ENCODE measurements around the gene GDF10. TPM values are rescaled to one million over a fixed set of nuclear protein-coding genes. Genes with fewer than 3 reads are reported as not detected.

The GDF10 gene
- total RNA-seq, 1 experiment from 2014 or later, result 0.24 TPM

DNA sequence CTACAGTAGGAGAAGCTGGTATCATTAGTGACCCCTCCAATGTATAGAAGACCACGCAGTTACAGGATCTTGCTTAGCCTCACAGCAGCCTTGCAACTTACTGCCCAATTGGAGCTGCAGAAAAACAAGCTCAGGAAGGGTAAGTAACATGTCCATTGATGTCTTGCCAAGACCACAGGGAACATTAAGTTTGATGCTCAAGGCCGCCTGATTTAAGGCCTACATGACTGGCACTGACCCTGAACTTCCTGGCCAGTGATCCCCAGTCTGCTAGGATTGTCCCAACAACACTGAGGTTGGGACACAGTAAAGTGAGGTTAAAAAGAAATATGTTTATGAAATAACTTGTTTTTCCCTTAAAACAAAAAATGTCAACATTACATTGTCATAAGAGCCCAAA is 15.4 kb downstream of the GDF10 start:
- DNase-seq (ENCODE audit: low spot score), result no peak
- no peak for ATAC-seq
- H3K27ac Mint-ChIP-seq, result no peak overlapping the region
- no peaks in the 10 kb centered on the region for H3K4me1 Mint-ChIP-seq
- H3K27me3 Mint-ChIP-seq (ENCODE audit: low read depth), result no peaks in the 10 kb centered on the region
- POLR2A ChIA-PET, result no interaction called here
- H3K9me3 Mint-ChIP-seq, result peaks cover 4% of the 10 kb centered on the region
- CTCF ChIA-PET, result interaction anchor here (1.0 to 1.5 kb wide), 3 partner anchors 25 to 291 kb away, joined by 4 to 5 read pairs (median 4); no protein-coding TSS in a partner anchor
- TF ChIP-seq CREB1 (CRISPR knock-in tag; IDR thresholded peaks at IDR 0.05) (no peak), TEAD1 (CRISPR knock-in tag; IDR thresholded peaks at IDR 0.05) (no peak)
- TF ChIP-seq, protein P1, sequence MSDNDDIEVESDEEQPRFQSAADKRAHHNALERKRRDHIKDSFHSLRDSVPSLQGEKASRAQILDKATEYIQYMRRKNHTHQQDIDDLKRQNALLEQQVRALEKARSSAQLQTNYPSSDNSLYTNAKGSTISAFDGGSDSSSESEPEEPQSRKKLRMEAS (CRISPR knock-in tag; IDR thresholded peaks at IDR 0.05), result no peak
- TF ChIP-seq, protein P2, sequence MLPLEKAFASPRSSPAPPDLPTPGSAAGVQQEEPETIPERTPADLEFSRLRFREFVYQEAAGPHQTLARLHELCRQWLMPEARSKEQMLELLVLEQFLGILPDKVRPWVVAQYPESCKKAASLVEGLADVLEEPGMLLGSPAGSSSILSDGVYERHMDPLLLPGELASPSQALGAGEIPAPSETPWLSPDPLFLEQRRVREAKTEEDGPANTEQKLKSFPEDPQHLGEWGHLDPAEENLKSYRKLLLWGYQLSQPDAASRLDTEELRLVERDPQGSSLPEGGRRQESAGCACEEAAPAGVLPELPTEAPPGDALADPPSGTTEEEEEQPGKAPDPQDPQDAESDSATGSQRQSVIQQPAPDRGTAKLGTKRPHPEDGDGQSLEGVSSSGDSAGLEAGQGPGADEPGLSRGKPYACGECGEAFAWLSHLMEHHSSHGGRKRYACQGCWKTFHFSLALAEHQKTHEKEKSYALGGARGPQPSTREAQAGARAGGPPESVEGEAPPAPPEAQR (CRISPR knock-in tag; IDR thresholded peaks at IDR 0.05), result no peak
- no peaks in the 10 kb centered on the region for H3K36me3 Mint-ChIP-seq
- no peak overlapping the region for H3K4me3 Mint-ChIP-seq

DNA sequence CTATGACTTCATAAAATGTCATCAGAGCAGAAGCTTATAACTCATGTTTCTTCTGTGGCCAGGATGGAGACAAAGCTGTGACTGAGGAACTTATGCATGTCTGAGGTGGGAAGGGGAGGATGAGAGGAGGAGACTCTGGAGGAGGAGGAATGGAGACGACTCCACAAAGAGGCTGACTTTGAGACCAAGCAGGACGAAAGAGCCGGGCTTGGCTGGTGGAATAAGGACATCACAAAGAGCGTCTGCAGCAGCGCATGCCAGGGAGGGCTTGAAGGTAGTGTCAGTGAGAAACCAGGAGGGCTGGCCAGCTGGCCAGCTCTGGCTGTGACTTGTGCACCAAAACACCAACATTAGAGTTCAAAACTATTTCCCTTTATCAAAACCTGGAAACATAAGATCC is 16.1 kb downstream of the GDF10 start:
- Mint-ChIP-seq H3K9me3 (peaks cover 4% of the 10 kb centered on the region), H3K27me3 (ENCODE audit: low read depth) (no peaks in the 10 kb centered on the region), H3K27ac (no peak overlapping the region), H3K36me3 (no peaks in the 10 kb centered on the region), H3K4me1 (no peaks in the 10 kb centered on the region), H3K4me3 (no peak overlapping the region)
- ATAC-seq (no peak), DNase-seq (ENCODE audit: low spot score) (no peak)
- ChIA-PET POLR2A (no interaction called here), CTCF (interaction anchor here (1.2 to 1.5 kb wide), 2 partner anchors 25 to 291 kb away, joined by 4 to 5 read pairs; no protein-coding TSS in a partner anchor)
- no peak for TF ChIP-seq NR2C2 (CRISPR knock-in tag; IDR thresholded peaks at IDR 0.05)
- TF ChIP-seq, protein P1 (CRISPR knock-in tag; IDR thresholded peaks at IDR 0.05), result no peak
- no peak for TF ChIP-seq GABPB1 (CRISPR knock-in tag; IDR thresholded peaks at IDR 0.05)
- TF ChIP-seq, protein P3, sequence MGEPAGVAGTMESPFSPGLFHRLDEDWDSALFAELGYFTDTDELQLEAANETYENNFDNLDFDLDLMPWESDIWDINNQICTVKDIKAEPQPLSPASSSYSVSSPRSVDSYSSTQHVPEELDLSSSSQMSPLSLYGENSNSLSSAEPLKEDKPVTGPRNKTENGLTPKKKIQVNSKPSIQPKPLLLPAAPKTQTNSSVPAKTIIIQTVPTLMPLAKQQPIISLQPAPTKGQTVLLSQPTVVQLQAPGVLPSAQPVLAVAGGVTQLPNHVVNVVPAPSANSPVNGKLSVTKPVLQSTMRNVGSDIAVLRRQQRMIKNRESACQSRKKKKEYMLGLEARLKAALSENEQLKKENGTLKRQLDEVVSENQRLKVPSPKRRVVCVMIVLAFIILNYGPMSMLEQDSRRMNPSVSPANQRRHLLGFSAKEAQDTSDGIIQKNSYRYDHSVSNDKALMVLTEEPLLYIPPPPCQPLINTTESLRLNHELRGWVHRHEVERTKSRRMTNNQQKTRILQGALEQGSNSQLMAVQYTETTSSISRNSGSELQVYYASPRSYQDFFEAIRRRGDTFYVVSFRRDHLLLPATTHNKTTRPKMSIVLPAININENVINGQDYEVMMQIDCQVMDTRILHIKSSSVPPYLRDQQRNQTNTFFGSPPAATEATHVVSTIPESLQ (CRISPR knock-in tag; IDR thresholded peaks at IDR 0.05), result no peak
- TF ChIP-seq, protein P4, sequence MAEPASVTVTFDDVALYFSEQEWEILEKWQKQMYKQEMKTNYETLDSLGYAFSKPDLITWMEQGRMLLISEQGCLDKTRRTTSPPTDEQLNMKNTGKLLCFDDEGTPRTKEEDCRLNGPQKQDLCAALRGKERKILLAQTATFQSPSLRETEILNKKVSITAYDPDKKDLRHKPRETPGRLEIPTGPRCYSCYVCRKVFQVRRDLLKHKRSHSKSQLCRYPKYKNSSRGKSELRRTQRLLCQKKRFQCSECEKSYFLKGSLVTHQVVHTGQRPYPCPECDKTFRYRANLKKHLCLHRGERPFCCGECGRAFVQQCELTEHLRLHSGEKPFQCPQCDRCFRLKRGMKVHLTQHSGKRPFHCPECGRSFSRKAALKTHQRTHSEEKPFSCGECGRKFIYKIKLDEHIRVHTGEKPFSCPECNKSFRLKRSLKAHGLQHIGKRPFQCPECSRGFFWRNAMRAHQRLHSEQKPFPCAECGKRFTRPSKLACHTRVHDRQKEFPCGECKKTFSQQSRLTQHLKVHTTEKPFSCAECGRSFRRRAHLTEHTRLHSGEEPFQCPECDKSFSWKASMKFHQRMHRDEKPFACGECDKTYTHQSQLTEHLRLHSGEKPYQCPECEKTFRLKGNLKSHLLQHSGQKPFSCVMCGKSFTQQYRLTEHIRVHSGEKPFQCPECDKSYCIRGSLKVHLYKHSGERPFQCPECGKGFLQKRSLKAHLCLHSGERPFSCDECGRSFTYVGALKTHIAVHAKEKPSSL (CRISPR knock-in tag; conservative IDR thresholded peaks at IDR 0.05), result no peak
- no peak for TF ChIP-seq FOXP1 (CRISPR knock-in tag; IDR thresholded peaks at IDR 0.05; ENCODE audit: borderline replicate concordance)
- TF ChIP-seq, protein P5, sequence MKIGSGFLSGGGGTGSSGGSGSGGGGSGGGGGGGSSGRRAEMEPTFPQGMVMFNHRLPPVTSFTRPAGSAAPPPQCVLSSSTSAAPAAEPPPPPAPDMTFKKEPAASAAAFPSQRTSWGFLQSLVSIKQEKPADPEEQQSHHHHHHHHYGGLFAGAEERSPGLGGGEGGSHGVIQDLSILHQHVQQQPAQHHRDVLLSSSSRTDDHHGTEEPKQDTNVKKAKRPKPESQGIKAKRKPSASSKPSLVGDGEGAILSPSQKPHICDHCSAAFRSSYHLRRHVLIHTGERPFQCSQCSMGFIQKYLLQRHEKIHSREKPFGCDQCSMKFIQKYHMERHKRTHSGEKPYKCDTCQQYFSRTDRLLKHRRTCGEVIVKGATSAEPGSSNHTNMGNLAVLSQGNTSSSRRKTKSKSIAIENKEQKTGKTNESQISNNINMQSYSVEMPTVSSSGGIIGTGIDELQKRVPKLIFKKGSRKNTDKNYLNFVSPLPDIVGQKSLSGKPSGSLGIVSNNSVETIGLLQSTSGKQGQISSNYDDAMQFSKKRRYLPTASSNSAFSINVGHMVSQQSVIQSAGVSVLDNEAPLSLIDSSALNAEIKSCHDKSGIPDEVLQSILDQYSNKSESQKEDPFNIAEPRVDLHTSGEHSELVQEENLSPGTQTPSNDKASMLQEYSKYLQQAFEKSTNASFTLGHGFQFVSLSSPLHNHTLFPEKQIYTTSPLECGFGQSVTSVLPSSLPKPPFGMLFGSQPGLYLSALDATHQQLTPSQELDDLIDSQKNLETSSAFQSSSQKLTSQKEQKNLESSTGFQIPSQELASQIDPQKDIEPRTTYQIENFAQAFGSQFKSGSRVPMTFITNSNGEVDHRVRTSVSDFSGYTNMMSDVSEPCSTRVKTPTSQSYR (CRISPR knock-in tag; IDR thresholded peaks at IDR 0.05), result no peak
- no peak for TF ChIP-seq ZNF423 (CRISPR knock-in tag; IDR thresholded peaks at IDR 0.05)
- no peak for TF ChIP-seq TEAD4 (CRISPR knock-in tag; IDR thresholded peaks at IDR 0.05)
- no peak for TF ChIP-seq CBFB (CRISPR knock-in tag; IDR thresholded peaks at IDR 0.05; ENCODE audit: low read depth)
- no peak for TF ChIP-seq TP53 (CRISPR knock-in tag; IDR thresholded peaks at IDR 0.05)
- TF ChIP-seq JUN (CRISPR knock-in tag; IDR thresholded peaks at IDR 0.05), result no peak
- TF ChIP-seq SP1 (CRISPR knock-in tag; conservative IDR thresholded peaks at IDR 0.05), result no peak
- no peak for TF ChIP-seq NFE2L1 (CRISPR knock-in tag; IDR thresholded peaks at IDR 0.05)
- TF ChIP-seq RORB (CRISPR knock-in tag; IDR thresholded peaks at IDR 0.05), result no peak
- no peak for TF ChIP-seq MYBL2 (CRISPR knock-in tag; IDR thresholded peaks at IDR 0.05)
- no peak for TF ChIP-seq ATF1 (CRISPR knock-in tag; IDR thresholded peaks at IDR 0.05)
- TF ChIP-seq, protein P6, sequence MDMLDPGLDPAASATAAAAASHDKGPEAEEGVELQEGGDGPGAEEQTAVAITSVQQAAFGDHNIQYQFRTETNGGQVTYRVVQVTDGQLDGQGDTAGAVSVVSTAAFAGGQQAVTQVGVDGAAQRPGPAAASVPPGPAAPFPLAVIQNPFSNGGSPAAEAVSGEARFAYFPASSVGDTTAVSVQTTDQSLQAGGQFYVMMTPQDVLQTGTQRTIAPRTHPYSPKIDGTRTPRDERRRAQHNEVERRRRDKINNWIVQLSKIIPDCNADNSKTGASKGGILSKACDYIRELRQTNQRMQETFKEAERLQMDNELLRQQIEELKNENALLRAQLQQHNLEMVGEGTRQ (CRISPR knock-in tag; IDR thresholded peaks at IDR 0.05), result no peak

Data from WTC11 (cell line).